GM21576 (cell line): ENCODE data around the gene PARN.

Experiments used
- ATAC-seq: cut with Tn5 transposase; IDR thresholded peaks from one replicate; pipeline ENCODE4 v1.9.1; 2021; ENCODE audit warnings: mild to moderate bottlenecking, moderate library complexity; ENCODE audit not compliant: unreplicated experiment

The PARN gene

GRCh38 chr16:14501331-14502255 is 128.5 kb downstream of the PARN start:
- ATAC-seq: no peak

- ATAC-seq: no peak
Observed at GRCh38 chr16:14500791-14501190, 129.3 kb downstream of the PARN start.

GRCh38 chr16:14499110-14499509 is 130.9 kb downstream of the PARN start:
- no peak for ATAC-seq

GRCh38 chr16:14497245-14498082 is 132.6 kb downstream of the PARN start:
- no peak for ATAC-seq

GRCh38 chr16:14496786-14497185 is 133.3 kb downstream of the PARN start:
- no peak for ATAC-seq

- no peak for ATAC-seq
Observed at GRCh38 chr16:14496047-14496770, 133.9 kb downstream of the PARN start.

- ATAC-seq: no peak
Observed at GRCh38 chr16:14495213-14496046, 134.6 kb downstream of the PARN start.

GRCh38 chr16:14494396-14494966 is 135.6 kb downstream of the PARN start:
- ATAC-seq: no peak

- ATAC-seq: no peak
Observed at GRCh38 chr16:14493791-14494190, 136.3 kb downstream of the PARN start.

GRCh38 chr16:14492614-14493013 is 137.4 kb downstream of the PARN start:
- no peak for ATAC-seq

- ATAC-seq: no peak
Observed at GRCh38 chr16:14491861-14492529, 138.1 kb downstream of the PARN start.

- ATAC-seq: no peak
Observed at GRCh38 chr16:14490235-14490634, 139.8 kb downstream of the PARN start.

GRCh38 chr16:14489460-14489859 is 140.6 kb downstream of the PARN start:
- no peak for ATAC-seq

- no peak for ATAC-seq
Observed at GRCh38 chr16:14487579-14487978, 142.5 kb downstream of the PARN start.

- no peak for ATAC-seq
Observed at GRCh38 chr16:14486520-14487303, 143.3 kb downstream of the PARN start.

- no peak for ATAC-seq
Observed at GRCh38 chr16:14485811-14486519, 144.1 kb downstream of the PARN start.

GRCh38 chr16:14485121-14485551 is 144.9 kb downstream of the PARN start:
- ATAC-seq: no peak

GRCh38 chr16:14483819-14484385 is 146.2 kb downstream of the PARN start:
- ATAC-seq: no peak
